Esophagus squamous epithelium (tissue), 5 donors: ENCODE results near the gene CAPN5. TPM values are rescaled to one million over a fixed set of nuclear protein-coding genes. Genes with fewer than 3 reads are reported as not detected.

Experiments used
- DNase-seq: peaks from one replicate; lab custom pipeline; 2025; lab: John Stamatoyannopoulos, UW
- H3K27ac ChIP-seq, 4 donors: fragments of 200-600 bp; sonication (generic); one replicate each; pipeline ENCODE4 v1.5.1; 2016 to 2019; ENCODE audit warnings: mild to moderate bottlenecking in 1 of 4
- H3K27me3 ChIP-seq, 4 donors: fragments of 200-600 bp; sonication (generic); 1 replicate in 3 of 4; 2 replicates in 1 of 4; pipeline versions ENCODE4 v1.5.1 to v1.6.0; 2017 to 2021; ENCODE audit warnings: antibody characterized with exemption in 1 of 4
- H3K36me3 ChIP-seq, 3 donors: fragments of 200-600 bp; sonication (generic); one replicate each; pipeline ENCODE4 v1.5.1; 2016 to 2019
- H3K4me1 ChIP-seq, 3 donors: fragments of 200-600 bp; sonication (generic); one replicate each; pipeline ENCODE4 v1.5.1; 2017 to 2019
- H3K4me3 ChIP-seq, 4 donors: fragments of 200-600 bp; sonication (generic); 1 replicate in 3 of 4; 2 replicates in 1 of 4; pipeline ENCODE4 v1.5.1; 2016 to 2019; ENCODE audit warnings: mild to moderate bottlenecking in 2 of 4, moderate library complexity in 1 of 4
- H3K9me3 ChIP-seq, 3 donors: fragments of 200-600 bp; sonication (generic); one replicate each; pipeline ENCODE4 v1.5.1; 2016 to 2019
- POLR2A ChIP-seq, 4 donors: fragments of 450-650 bp; IDR thresholded peaks; one replicate each; pipeline ENCODE4 v1.6.1; 2017; ENCODE audit warnings: antibody characterized with exemption in 4 of 4, mild to moderate bottlenecking in 4 of 4, moderate library complexity in 3 of 4
- WGBS, 2 donors: methylation state at CpG; one replicate each; pipeline ENCODE4 v1.1.5; 2018; 5-methylcytosine and 5-hydroxymethylcytosine counted together
- intact Hi-C: fragments of 100-400 bp; cut with DNase I; formaldehyde crosslinking; loops from one replicate; pipeline ENCODE4 v1.15.0; 2022
- total RNA-seq, 4 donors: library from RNA; depleted of rRNA; stranded (reverse); fragments of >200 nt; gene quantifications; one replicate each; pipeline ENCODE4 v1.1.0, GENCODE V29; 2016
- TF ChIP-seq, protein P1 (sequence below), 6 experiments: fragments of 450-650 bp in 4 of 6; fragments of 200-600 bp in 2 of 6; sonication (generic) in 2 of 6; IDR thresholded peaks; one replicate each; pipeline ENCODE4 v1.5.1; 2016 to 2019; ENCODE audit warnings: antibody characterized with exemption in 6 of 6, mild to moderate bottlenecking in 4 of 6, moderate library complexity in 4 of 6
- donor health status: DM: yes; HTN: yes; CAD: no.

Gene CAPN5
- total RNA-seq, 4 donors from 2014 or later = 9.3 to 63.2 (median 13.5) TPM

DNA sequence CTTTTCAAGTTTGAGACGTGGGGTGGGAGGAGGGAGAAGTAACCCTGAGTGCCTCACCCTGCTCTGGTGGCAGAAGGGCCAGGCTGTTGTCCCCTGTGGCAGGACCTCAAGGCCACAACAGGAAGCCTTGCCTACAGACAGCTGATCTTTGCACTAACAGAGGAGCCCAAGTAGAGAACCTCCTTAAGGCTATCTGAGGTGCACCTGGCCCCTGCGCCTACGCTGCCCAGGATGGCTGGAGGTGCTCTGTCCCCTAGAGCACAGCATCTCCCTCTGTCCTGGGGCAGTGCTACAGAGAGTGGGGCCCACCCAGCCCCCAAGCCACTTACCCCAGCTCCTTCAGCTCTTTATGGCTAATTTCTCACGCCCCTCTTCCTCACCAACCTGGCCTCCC, 88.3 kb downstream of the CAPN5 start:
- no peaks in the 10 kb centered on the region for H3K9me3 ChIP-seq
- no peaks in the 10 kb centered on the region for H3K27me3 ChIP-seq
- no peak for DNase-seq
- H3K4me3 ChIP-seq = no peak overlapping the region
- 100% methylated on average over 1 to 2 of the region's 4 CpGs for WGBS, 2 donors
- intact Hi-C loops = no loop called here
- TF ChIP-seq, protein P1, sequence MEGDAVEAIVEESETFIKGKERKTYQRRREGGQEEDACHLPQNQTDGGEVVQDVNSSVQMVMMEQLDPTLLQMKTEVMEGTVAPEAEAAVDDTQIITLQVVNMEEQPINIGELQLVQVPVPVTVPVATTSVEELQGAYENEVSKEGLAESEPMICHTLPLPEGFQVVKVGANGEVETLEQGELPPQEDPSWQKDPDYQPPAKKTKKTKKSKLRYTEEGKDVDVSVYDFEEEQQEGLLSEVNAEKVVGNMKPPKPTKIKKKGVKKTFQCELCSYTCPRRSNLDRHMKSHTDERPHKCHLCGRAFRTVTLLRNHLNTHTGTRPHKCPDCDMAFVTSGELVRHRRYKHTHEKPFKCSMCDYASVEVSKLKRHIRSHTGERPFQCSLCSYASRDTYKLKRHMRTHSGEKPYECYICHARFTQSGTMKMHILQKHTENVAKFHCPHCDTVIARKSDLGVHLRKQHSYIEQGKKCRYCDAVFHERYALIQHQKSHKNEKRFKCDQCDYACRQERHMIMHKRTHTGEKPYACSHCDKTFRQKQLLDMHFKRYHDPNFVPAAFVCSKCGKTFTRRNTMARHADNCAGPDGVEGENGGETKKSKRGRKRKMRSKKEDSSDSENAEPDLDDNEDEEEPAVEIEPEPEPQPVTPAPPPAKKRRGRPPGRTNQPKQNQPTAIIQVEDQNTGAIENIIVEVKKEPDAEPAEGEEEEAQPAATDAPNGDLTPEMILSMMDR (IDR thresholded peaks at IDR 0.05) = no peak
- TF ChIP-seq POLR2A (IDR thresholded peaks at IDR 0.05) = no peak
- H3K4me1 ChIP-seq = peaks cover 0 to 15% (median 0%) of the 10 kb centered on the region in 3 donors
- no peaks in the 10 kb centered on the region for H3K36me3 ChIP-seq
- H3K27ac ChIP-seq = no peak overlapping the region

GRCh38 chr11:77155556-77156130, 88.9 kb downstream of the CAPN5 start:
- Histone ChIP-seq H3K4me1 (peaks cover 0 to 15% (median 0%) of the 10 kb centered on the region in 3 donors), H3K9me3 (no peaks in the 10 kb centered on the region), H3K27me3 (no peaks in the 10 kb centered on the region), H3K4me3 (no peak overlapping the region), H3K36me3 (no peaks in the 10 kb centered on the region), H3K27ac (no peak overlapping the region)
- TF ChIP-seq, protein P1 (IDR thresholded peaks at IDR 0.05) = no peak
- TF ChIP-seq POLR2A (IDR thresholded peaks at IDR 0.05) = no peak
- WGBS, 2 donors = 78 to 85% methylated on average over 7 to 10 of the region's 13 CpGs
- intact Hi-C loops = no loop called here
- DNase-seq = no peak

DNA sequence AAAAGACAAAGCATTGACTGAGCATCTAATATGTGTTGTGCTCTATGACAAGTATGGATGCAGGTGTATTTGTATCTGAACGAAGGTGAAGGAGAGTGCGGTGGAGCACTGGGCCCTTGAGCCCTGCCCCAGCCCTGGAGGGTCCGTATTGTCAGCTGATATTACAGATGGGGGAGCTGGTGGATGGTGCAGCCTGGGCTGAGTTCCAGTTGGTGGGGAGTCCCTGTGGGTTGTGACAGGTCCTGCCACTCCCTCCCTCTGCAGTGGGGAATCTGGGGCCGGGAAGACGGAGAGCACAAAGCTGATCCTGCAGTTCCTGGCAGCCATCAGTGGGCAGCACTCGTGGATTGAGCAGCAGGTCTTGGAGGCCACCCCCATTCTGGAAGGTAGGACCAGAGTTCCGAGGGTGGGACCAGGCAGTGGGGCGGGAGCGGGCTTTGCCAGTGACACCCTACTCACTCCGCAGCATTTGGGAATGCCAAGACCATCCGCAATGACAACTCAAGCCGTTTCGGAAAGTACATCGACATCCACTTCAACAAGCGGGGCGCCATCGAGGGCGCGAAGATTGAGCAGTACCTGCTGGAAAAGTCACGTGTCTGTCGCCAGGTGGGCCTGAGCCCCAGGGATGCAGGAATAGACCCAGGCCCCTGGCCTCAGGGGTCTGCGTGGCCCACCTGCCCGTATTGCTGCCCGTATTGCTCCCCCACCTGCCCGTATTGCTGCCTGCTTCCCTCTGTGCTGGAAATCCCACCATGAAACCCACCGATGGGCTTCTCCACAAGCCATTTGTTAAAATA, 89.8 kb downstream of the CAPN5 start:
- Histone ChIP-seq H3K27me3 (no peaks in the 10 kb centered on the region), H3K36me3 (no peaks in the 10 kb centered on the region), H3K4me1 (peaks cover 0 to 12% (median 0%) of the 10 kb centered on the region in 3 donors), H3K9me3 (no peaks in the 10 kb centered on the region), H3K4me3 (no peak overlapping the region), H3K27ac (no peak overlapping the region)
- intact Hi-C loops = no loop called here
- TF ChIP-seq, protein P1 (IDR thresholded peaks at IDR 0.05) = no peak
- 89 to 93% methylated on average over 16 to 23 of the region's 26 CpGs for WGBS, 2 donors
- DNase-seq = no peak

DNA sequence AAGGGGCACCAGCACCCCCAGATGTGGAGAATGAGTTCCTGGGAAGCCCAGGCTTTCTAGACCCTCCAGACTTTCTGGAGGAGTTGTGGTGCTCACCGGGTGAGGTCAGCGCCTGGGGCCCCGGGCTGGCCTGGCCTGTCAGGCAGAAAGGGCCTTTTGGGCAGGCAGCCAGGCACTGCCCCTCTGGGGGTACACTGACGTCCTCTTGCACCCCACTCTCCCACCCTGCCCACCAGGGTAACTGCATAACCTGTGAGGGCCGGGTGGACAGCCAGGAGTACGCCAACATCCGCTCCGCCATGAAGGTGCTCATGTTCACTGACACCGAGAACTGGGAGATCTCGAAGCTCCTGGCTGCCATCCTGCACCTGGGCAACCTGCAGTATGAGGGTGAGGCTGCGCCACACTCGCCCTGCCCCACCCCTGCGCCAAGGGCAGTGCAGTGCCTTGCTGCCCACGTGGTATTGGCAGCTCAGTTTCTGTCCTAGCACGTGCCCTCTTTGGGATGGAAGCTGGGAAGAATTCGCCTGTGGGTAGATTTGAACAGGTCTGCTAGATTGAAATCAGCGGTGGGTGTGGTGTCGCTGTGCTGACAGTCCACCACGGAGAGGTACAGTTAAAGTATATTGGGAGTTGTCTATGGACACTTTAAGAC, 91.4 kb downstream of the CAPN5 start:
- intact Hi-C loops = no loop called here
- DNase-seq = no peak

More for the DNA sequence above, 91.4 kb downstream of the CAPN5 start:
- no peaks in the 10 kb centered on the region for H3K9me3 ChIP-seq
- H3K27me3 ChIP-seq = no peaks in the 10 kb centered on the region
- 74% methylated on average over 8 to 15 of the region's 19 CpGs for WGBS, 2 donors
- H3K27ac ChIP-seq = no peak overlapping the region
- H3K4me1 ChIP-seq = peaks cover 0 to 8% (median 0%) of the 10 kb centered on the region in 3 donors
- no peaks in the 10 kb centered on the region for H3K36me3 ChIP-seq
- H3K4me3 ChIP-seq = no peak overlapping the region
- TF ChIP-seq, protein P1 (IDR thresholded peaks at IDR 0.05) = no peak
- TF ChIP-seq POLR2A (IDR thresholded peaks at IDR 0.05) = no peak
